HCT116 (cell line): ENCODE data around the gene SAE1. TPM values are rescaled to one million over a fixed set of nuclear protein-coding genes. Genes with fewer than 3 reads are reported as not detected.

Source experiments
- ATAC-seq: fragments of 200-7000 bp; cut with Tn5 transposase; 2 replicates; pipeline ENCODE4 v1.9.1; 2020; ENCODE audit warnings: mild to moderate bottlenecking, moderate library complexity
- BruUV-seq: library from RNA; stranded (reverse); fragments of 400-500 nt; replicated peaks from 2 replicates; lab custom pipeline; 2021; lab: Mats Ljungman, UMichigan
- CTCF ChIA-PET: fragments of 300-600 bp; sonication (Branson Sonifier 250); formaldehyde crosslinking; loops from one replicate; lab custom pipeline; 2021; ENCODE audit warnings: antibody characterized with exemption; lab: Charles Lee
- POLR2A ChIA-PET: fragments of 300-600, 350-600 bp; sonication (Branson Sonifier 250); formaldehyde crosslinking; loops from one replicate; lab custom pipeline; 2021; ENCODE audit warnings: antibody characterized with exemption; lab: Charles Lee
- RAD21 ChIA-PET, 2 experiments: fragments of 300-600 bp; sonication (Branson Sonifier 250); formaldehyde crosslinking; loops; one replicate each; lab custom pipeline; 2023; ENCODE audit warnings: low total read pairs in 2 of 2; ENCODE audit not compliant: uncharacterized antibody in 2 of 2, unreplicated experiment in 2 of 2, low non-redundant PET in 1 of 2; lab: Charles Lee
- DNase-seq: peaks from one replicate; pipeline ENCODE4 v3.0.0-alpha.2; 2010; ENCODE audit warnings: low read depth, low spot score
- H2AFZ ChIP-seq: fragments of 200-600 bp; shearing (Covaris generic), sonication (generic); 2 replicates; pipeline ENCODE4 v1.6.1; 2017; ENCODE audit warnings: low read depth, mixed run types, mixed read lengths, antibody characterized with exemption, low read length; ENCODE audit not compliant: poor library complexity, severe bottlenecking
- H3K27ac ChIP-seq: 2 replicates; pipeline ENCODE4 v1.5.1; 2012; ENCODE audit warnings: low read depth, low read length
- H3K27me3 ChIP-seq: fragments of 200-600 bp; sonication (generic); 2 replicates; pipeline ENCODE4 v1.6.1; 2016; ENCODE audit warnings: mixed run types, low read length, mixed read lengths; ENCODE audit not compliant: insufficient read depth
- H3K36me3 ChIP-seq, 2 experiments: fragments of 200-500 bp in 1 of 2; fragments of 200-600 bp in 1 of 2; sonication (Bioruptor generic) in 1 of 2; sonication (generic) in 1 of 2; 2 replicates each; pipeline versions ENCODE4 v1.5.1 to v1.6.1; 2014 to 2016; ENCODE audit warnings: low read length in 2 of 2, inconsistent platforms in 1 of 2, mixed read lengths in 1 of 2, mixed run types in 1 of 2; ENCODE audit not compliant: insufficient read depth in 2 of 2, control insufficient read depth in 1 of 2
- H3K4me1 ChIP-seq, 2 experiments: fragments of 200-600 bp in 1 of 2; sonication (generic) in 1 of 2; 2 replicates each; pipeline versions ENCODE4 v1.5.1 to v1.6.1; 2012 to 2017; ENCODE audit warnings: low read length in 2 of 2, inconsistent platforms in 1 of 2, mild to moderate bottlenecking in 1 of 2, mixed read lengths in 1 of 2, mixed run types in 1 of 2, moderate library complexity in 1 of 2; ENCODE audit not compliant: insufficient read depth in 2 of 2, control insufficient read depth in 1 of 2
- H3K4me2 ChIP-seq: fragments of 200-600 bp; sonication (generic); 2 replicates; pipeline ENCODE4 v1.6.1; 2017; ENCODE audit warnings: mixed run types, low read length, mixed read lengths
- H3K4me3 ChIP-seq, 2 experiments: fragments of 200-600 bp in 1 of 2; sonication (generic) in 1 of 2; replicated peaks in 1 of 2; 2 replicates each; pipeline ENCODE4 v1.5.1; 2011 to 2016; ENCODE audit warnings: low read length in 2 of 2, control low read depth in 1 of 2, low read depth in 1 of 2, mild to moderate bottlenecking in 1 of 2, mixed read lengths in 1 of 2, mixed run types in 1 of 2
- H3K79me2 ChIP-seq: fragments of 200-600 bp; sonication (generic); 2 replicates; pipeline ENCODE4 v1.6.1; 2017; ENCODE audit warnings: mild to moderate bottlenecking, mixed run types, low read length, moderate library complexity, mixed read lengths; ENCODE audit not compliant: insufficient read depth
- H3K9ac ChIP-seq: fragments of 200-600 bp; sonication (generic); 2 replicates; pipeline ENCODE4 v1.6.1; 2016; ENCODE audit warnings: low read length, mixed read lengths
- H3K9me2 ChIP-seq: fragments of 200-600 bp; sonication (generic), shearing (Covaris generic); 2 replicates; pipeline ENCODE4 v1.6.1; 2017; ENCODE audit warnings: mixed run types, mild to moderate bottlenecking, moderate library complexity; ENCODE audit not compliant: insufficient read depth
- H3K9me3 ChIP-seq, 2 experiments: fragments of 200-500 bp in 1 of 2; fragments of 200-600 bp in 1 of 2; sonication (Bioruptor generic) in 1 of 2; sonication (generic) in 1 of 2; 2 replicates each; pipeline ENCODE4 v1.6.1; 2014 to 2017; ENCODE audit warnings: low read length in 2 of 2, mixed read lengths in 2 of 2, inconsistent platforms in 1 of 2, low read depth in 1 of 2, mild to moderate bottlenecking in 1 of 2, mixed run types in 1 of 2, moderate library complexity in 1 of 2; ENCODE audit not compliant: control insufficient read depth in 1 of 2, insufficient read depth in 1 of 2
- H4K20me1 ChIP-seq: fragments of 200-600 bp; sonication (generic), shearing (Covaris generic); 2 replicates; pipeline ENCODE4 v1.6.1; 2017; ENCODE audit warnings: mixed run types, mild to moderate bottlenecking, moderate library complexity; ENCODE audit not compliant: insufficient read depth
- CBX3 ChIP-seq: IDR thresholded peaks from 2 replicates; pipeline ENCODE4 v1.6.1; 2012; ENCODE audit warnings: low read depth
- EGR1 ChIP-seq: IDR thresholded peaks from 2 replicates; pipeline ENCODE4 v1.6.1; 2012; ENCODE audit warnings: low read depth
- EZH2 ChIP-seq: fragments of 200-600 bp; sonication (generic); IDR thresholded peaks from 2 replicates; pipeline ENCODE4 v1.6.1; 2017; ENCODE audit warnings: antibody characterized with exemption, mixed run types
- EZH2phosphoT487 ChIP-seq: fragments of 200-600 bp; IDR thresholded peaks from 2 replicates; pipeline ENCODE4 v1.6.1; 2018; ENCODE audit warnings: antibody characterized with exemption, borderline replicate concordance
- FOSL1 ChIP-seq: IDR thresholded peaks from 2 replicates; pipeline ENCODE4 v1.6.1; 2012; ENCODE audit warnings: low read depth
- JUND ChIP-seq: IDR thresholded peaks from 2 replicates; pipeline ENCODE4 v1.6.1; 2012
- POLR2A ChIP-seq: IDR thresholded peaks from 2 replicates; pipeline ENCODE4 v1.7.0; 2011; ENCODE audit warnings: borderline replicate concordance; ENCODE audit not compliant: insufficient read depth, insufficient read length; ENCODE audit errors: extremely low read depth
- POLR2AphosphoS5 ChIP-seq: IDR thresholded peaks from 2 replicates; pipeline ENCODE4 v1.6.1; 2011; ENCODE audit warnings: mild to moderate bottlenecking, low read depth, low read length, moderate library complexity
- RAD21 ChIP-seq: IDR thresholded peaks from 2 replicates; pipeline ENCODE4 v1.6.1; 2012; ENCODE audit warnings: low read depth, mild to moderate bottlenecking
- ZFX ChIP-seq: fragments of 450-650 bp; IDR thresholded peaks from 2 replicates; pipeline ENCODE4 v1.6.1; 2017
- intact Hi-C: fragments of 100-400 bp; cut with micrococcal nuclease; formaldehyde crosslinking; loops from 2 replicates; pipeline ENCODE4 v1.10.0; 2022
- total RNA-seq: library from RNA; stranded (reverse); gene quantifications from one replicate; pipeline ENCODE4 v1.2.1, GENCODE V29; 2021; ENCODE audit not compliant: unreplicated experiment
- TF ChIP-seq, protein P1 (sequence below), 3 experiments: fragments of 200-600 bp in 1 of 3; sonication (generic) in 1 of 3; IDR thresholded peaks in 2 of 3; conservative IDR thresholded peaks in 1 of 3; 2 replicates each; pipeline ENCODE4 v1.5.1; 2012 to 2017; ENCODE audit warnings: low read depth in 2 of 3, low read length in 2 of 3, antibody characterized with exemption in 1 of 3, borderline replicate concordance in 1 of 3, control low read depth in 1 of 3, mild to moderate bottlenecking in 1 of 3, mixed read lengths in 1 of 3, mixed run types in 1 of 3, moderate library complexity in 1 of 3; ENCODE audit not compliant: insufficient read depth in 1 of 3

Gene SAE1
- total RNA-seq, 1 experiment from 2014 or later = 213 TPM

DNA sequence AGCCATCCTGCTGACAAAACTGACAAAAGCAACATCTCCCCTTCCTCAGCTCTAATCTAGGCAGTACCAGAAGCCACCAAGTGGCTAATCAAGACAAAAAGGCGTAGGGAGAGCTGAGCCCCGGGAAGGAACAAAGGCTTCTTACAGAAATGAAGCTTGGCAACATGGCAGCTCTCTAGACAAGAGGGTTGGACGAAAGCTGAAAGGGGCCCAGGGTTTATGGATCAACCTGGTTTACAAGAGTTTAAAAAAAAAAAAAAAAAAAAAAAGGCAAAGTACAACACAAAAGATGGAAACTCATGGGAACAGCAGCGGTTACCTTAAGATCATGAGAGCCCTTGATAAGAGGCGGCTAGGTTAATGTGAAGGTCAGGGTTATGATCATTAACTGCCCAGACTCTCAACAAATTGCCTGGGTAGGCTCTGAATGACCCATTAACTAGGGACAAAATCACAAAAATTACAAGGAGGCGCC, 31.0 kb upstream of the SAE1 start:
- no peaks in the 10 kb centered on the region for H4K20me1 ChIP-seq
- no peak overlapping the region for H3K4me3 ChIP-seq
- DNase-seq (no peak), ATAC-seq (no peak)
- H3K4me2 ChIP-seq = peak overlapping the region; percentile 22
- ChIA-PET POLR2A (interaction anchor here (4.5 kb wide), 1 partner anchor 14 kb away, joined by 27 read pairs; the partner anchor contains the start of gene ZC3H4), CTCF (interaction anchor here (1.1 to 1.4 kb wide), 2 partner anchors 14 to 20 kb away, joined by 3 to 4 read pairs; partner anchors contain the start of gene ZC3H4), RAD21 (no interaction called here)
- no peaks in the 10 kb centered on the region for H3K9me2 ChIP-seq
- BruUV-seq = no TSS peak
- TF ChIP-seq EGR1 (no peak), RAD21 (no peak), POLR2A (no peak), CBX3 (no peak), JUND (no peak), FOSL1 (no peak), EZH2 (no peak), EZH2phosphoT487 (no peak), POLR2AphosphoS5 (no peak), ZFX (no peak)
- TF ChIP-seq, protein P1, sequence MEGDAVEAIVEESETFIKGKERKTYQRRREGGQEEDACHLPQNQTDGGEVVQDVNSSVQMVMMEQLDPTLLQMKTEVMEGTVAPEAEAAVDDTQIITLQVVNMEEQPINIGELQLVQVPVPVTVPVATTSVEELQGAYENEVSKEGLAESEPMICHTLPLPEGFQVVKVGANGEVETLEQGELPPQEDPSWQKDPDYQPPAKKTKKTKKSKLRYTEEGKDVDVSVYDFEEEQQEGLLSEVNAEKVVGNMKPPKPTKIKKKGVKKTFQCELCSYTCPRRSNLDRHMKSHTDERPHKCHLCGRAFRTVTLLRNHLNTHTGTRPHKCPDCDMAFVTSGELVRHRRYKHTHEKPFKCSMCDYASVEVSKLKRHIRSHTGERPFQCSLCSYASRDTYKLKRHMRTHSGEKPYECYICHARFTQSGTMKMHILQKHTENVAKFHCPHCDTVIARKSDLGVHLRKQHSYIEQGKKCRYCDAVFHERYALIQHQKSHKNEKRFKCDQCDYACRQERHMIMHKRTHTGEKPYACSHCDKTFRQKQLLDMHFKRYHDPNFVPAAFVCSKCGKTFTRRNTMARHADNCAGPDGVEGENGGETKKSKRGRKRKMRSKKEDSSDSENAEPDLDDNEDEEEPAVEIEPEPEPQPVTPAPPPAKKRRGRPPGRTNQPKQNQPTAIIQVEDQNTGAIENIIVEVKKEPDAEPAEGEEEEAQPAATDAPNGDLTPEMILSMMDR (IDR thresholded peaks at IDR 0.05 in 2 of 3, conservative IDR thresholded peaks at IDR 0.05 in 1 of 3; ENCODE audit: borderline replicate concordance in 1 of 3, insufficient read depth in 1 of 3, low read depth in 2 of 3, low read length in 2 of 3) = no peak
- H3K27ac ChIP-seq = no peak overlapping the region
- intact Hi-C loops = no loop called here
- H3K4me1 ChIP-seq = peaks cover 50 to 59% of the 10 kb centered on the region in 2 experiments
- H3K27me3 ChIP-seq = no peaks in the 10 kb centered on the region
- H3K79me2 ChIP-seq = peaks cover 72% of the 10 kb centered on the region
- peaks cover 0 to 5% of the 10 kb centered on the region in 2 experiments; a peak in 1 of 4 replicates for H3K36me3 ChIP-seq
- no peaks in the 10 kb centered on the region for H3K9me3 ChIP-seq
- no peak overlapping the region for H2AFZ ChIP-seq
- H3K9ac ChIP-seq = no peak overlapping the region
